ENCODE measurements around the gene PRRC2B. TPM values are rescaled to one million over a fixed set of nuclear protein-coding genes. Genes with fewer than 3 reads are reported as not detected.

PRRC2B gene
- total and polyA plus RNA-seq, 9 donors, result 86.7 to 319 (median 234) TPM

GRCh38 chr9:131529597-131530545 lies 136.0 kb downstream of the PRRC2B start:
- intact Hi-C loops (cut with DNase I), result loop anchor here in 1 of 4 donors (10.0 kb wide), 1 partner anchor 205 kb away; no protein-coding TSS in a partner anchor
- WGBS, 3 donors, result 45 to 55% (median 50%) methylated on average over 24 of the region's 24 CpGs
- Histone ChIP-seq H3K27me3 (no peaks in the 10 kb centered on the region), H3K4me3 (peak overlapping the region; percentile 69), H3K9me3 (no peaks in the 10 kb centered on the region), H3K4me1 (ENCODE audit: insufficient read depth) (peaks cover 7% of the 10 kb centered on the region), H3K36me3 (no peaks in the 10 kb centered on the region), H3K27ac (peak overlapping the region in 1 of 2 donors; percentile 45)
- no peak for TF ChIP-seq POLR2A (IDR thresholded peaks at IDR 0.05)
- TF ChIP-seq, protein P1, sequence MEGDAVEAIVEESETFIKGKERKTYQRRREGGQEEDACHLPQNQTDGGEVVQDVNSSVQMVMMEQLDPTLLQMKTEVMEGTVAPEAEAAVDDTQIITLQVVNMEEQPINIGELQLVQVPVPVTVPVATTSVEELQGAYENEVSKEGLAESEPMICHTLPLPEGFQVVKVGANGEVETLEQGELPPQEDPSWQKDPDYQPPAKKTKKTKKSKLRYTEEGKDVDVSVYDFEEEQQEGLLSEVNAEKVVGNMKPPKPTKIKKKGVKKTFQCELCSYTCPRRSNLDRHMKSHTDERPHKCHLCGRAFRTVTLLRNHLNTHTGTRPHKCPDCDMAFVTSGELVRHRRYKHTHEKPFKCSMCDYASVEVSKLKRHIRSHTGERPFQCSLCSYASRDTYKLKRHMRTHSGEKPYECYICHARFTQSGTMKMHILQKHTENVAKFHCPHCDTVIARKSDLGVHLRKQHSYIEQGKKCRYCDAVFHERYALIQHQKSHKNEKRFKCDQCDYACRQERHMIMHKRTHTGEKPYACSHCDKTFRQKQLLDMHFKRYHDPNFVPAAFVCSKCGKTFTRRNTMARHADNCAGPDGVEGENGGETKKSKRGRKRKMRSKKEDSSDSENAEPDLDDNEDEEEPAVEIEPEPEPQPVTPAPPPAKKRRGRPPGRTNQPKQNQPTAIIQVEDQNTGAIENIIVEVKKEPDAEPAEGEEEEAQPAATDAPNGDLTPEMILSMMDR (IDR thresholded peaks at IDR 0.05), result no peak
- TF ChIP-seq EP300 (IDR thresholded peaks at IDR 0.05), result no peak
- no peak for DNase-seq

DNA sequence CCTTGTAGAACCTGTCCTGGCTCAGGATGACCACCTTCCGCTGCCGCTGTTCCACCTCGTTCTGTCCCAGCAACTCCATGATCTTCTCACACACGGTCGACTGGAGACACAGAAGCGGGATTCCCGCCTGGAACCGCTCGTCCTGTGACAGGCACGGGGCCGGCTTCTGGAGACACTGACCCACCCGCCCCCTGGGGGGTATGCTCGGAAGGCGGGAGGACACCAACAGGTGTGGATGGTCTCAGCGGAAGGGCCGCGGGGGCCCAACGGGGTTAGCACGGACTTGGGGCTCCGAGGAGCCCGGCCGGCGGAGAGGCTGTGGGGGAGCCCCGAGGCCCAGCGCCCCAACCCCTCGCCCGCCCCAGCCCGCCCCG lies 136.6 kb downstream of the PRRC2B start:
- H3K36me3 ChIP-seq, result no peaks in the 10 kb centered on the region
- H3K4me1 ChIP-seq (ENCODE audit: insufficient read depth), result peaks cover 7% of the 10 kb centered on the region
- TF ChIP-seq EP300 (IDR thresholded peaks at IDR 0.05) (no peak), POLR2A (IDR thresholded peaks at IDR 0.05) (no peak)
- TF ChIP-seq, protein P1 (IDR thresholded peaks at IDR 0.05), result no peak
- H3K27ac ChIP-seq, result peak overlapping the region; percentile 4 to 45
- peak overlapping the region; percentile 69 for H3K4me3 ChIP-seq
- 1 to 3% (median 1%) methylated on average over 26 to 29 of the region's 29 CpGs for WGBS, 3 donors
- no peaks in the 10 kb centered on the region for H3K27me3 ChIP-seq
- intact Hi-C loops (cut with DNase I), result loop anchor here in 1 of 4 donors (10.0 kb wide), 1 partner anchor 204 kb away; no protein-coding TSS in a partner anchor
- H3K9me3 ChIP-seq, result no peaks in the 10 kb centered on the region
- peak; percentile 31 to 64 (median 49) for DNase-seq

DNA sequence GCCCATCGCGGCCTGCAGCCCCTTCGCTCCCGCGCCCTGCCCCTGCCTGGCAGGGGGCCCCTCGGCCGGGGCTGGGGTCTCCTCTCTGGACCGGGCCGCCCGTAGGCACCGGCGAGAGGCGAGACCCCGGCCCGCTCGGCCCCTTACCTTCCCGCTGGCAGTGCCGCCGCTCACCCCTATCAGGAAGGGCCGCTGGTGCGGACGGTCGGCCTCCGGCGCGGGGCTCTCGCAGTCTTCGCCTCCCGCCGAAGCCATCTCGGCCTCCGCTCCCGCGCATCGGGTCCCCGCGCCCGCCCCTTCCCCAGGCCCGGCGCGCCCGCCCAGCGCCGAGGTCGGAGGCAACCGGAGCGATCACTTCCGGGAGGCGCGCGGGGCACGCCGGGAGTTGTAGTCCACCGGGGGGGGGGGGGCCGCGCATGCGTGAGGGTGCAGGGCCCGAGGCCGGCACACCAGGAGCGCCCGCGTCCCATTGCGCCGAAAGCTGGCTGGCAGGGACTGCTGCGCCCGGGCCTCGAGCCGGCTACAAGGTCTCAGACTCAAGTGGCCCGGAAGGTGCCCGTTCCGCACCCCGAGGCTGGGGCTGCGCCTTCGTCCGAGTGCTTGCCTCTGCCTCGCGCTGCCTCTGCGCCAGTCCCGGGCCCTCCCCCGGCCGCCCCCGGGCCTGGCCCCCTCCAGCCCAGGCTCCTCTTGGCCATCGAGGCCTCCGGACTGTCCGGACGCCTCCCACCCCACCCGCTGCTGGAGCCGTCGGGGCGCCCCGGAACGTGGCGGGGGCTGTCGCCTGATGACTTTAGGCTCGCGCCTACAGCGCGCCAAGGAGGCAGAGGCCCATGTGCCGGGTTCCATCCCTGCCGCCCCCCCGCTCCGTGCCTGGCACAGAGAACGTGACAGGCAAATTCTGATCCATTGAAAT lies 137.3 kb downstream of the PRRC2B start, which contains the start of gene UCK1:
Gene UCK1, minus strand, starts transcription at position 344 of the 913 bp plus-strand sequence. Its CDS starts 89 bp downstream, at position 255.
- Histone ChIP-seq H3K4me3 (peak within 1 kb of the TSS; percentile 69), H3K27me3 (no peaks in the 10 kb centered on the region), H3K27ac (peak within 1 kb of the TSS; percentile 4 to 45), H3K36me3 (no peaks in the 10 kb centered on the region), H3K4me1 (ENCODE audit: insufficient read depth) (peaks cover 7% of the 10 kb centered on the region), H3K9me3 (no peaks in the 10 kb centered on the region)
- intact Hi-C loops (cut with DNase I), result loop anchor here in 1 of 4 donors (10.0 kb wide), 1 partner anchor 204 kb away; no protein-coding TSS in a partner anchor
- DNase-seq, result peak; percentile 74 to 85 (median 81)
- TF ChIP-seq, protein P1 (IDR thresholded peaks at IDR 0.05), result peak in 1 of 3 donors; percentile 14
- TF ChIP-seq EP300 (IDR thresholded peaks at IDR 0.05) (no peak), POLR2A (IDR thresholded peaks at IDR 0.05) (peak; percentile 42)
- WGBS, 3 donors, result 4 to 9% (median 4%) methylated on average over 35 to 101 of the region's 103 CpGs

Data from ovary (tissue), 9 donors.